Liver (tissue), 9 donors: ENCODE measurements around the gene DNAH7. TPM values are rescaled to one million over a fixed set of nuclear protein-coding genes. Genes with fewer than 3 reads are reported as not detected.

Source experiments
- DNase-seq: peaks from one replicate; pipeline ENCODE4 v3.0.0-alpha.2; 2017; ENCODE audit warnings: low spot score
- H3K27ac ChIP-seq, 2 donors: one replicate each; pipeline ENCODE4 v1.7.0; 2013; ENCODE audit warnings: inconsistent platforms in 2 of 2, low read length in 2 of 2, control low read depth in 1 of 2, low read depth in 1 of 2, mild to moderate bottlenecking in 1 of 2
- H3K27me3 ChIP-seq, 4 donors: one replicate each; pipeline versions ENCODE4 v1.6.1 to v1.7.0; 2013; ENCODE audit warnings: low read length in 3 of 4, inconsistent platforms in 1 of 4, mild to moderate bottlenecking in 1 of 4, moderate library complexity in 1 of 4; ENCODE audit not compliant: control insufficient read depth in 4 of 4, insufficient read depth in 4 of 4
- H3K36me3 ChIP-seq, 4 donors: one replicate each; pipeline versions ENCODE4 v1.6.1 to v1.7.0; 2013; ENCODE audit warnings: low read length in 3 of 4, mild to moderate bottlenecking in 3 of 4, low read depth in 1 of 4, moderate library complexity in 1 of 4; ENCODE audit not compliant: control insufficient read depth in 4 of 4, insufficient read depth in 3 of 4
- H3K4me1 ChIP-seq, 4 donors: one replicate each; pipeline versions ENCODE4 v1.6.1 to v1.7.0; 2013; ENCODE audit warnings: low read length in 3 of 4, mild to moderate bottlenecking in 3 of 4, moderate library complexity in 1 of 4; ENCODE audit not compliant: control insufficient read depth in 4 of 4, insufficient read depth in 4 of 4
- H3K4me3 ChIP-seq, 3 donors: one replicate each; pipeline versions ENCODE4 v1.6.1 to v1.7.0; 2013; ENCODE audit warnings: low read length in 3 of 3, control low read depth in 1 of 3, low read depth in 1 of 3, mild to moderate bottlenecking in 1 of 3
- H3K9ac ChIP-seq, 2 donors: one replicate each; pipeline ENCODE4 v1.7.0; 2013; ENCODE audit warnings: low read length in 2 of 2, mild to moderate bottlenecking in 2 of 2, moderate library complexity in 2 of 2, control low read depth in 1 of 2, low read depth in 1 of 2
- H3K9me3 ChIP-seq, 4 donors: one replicate each; pipeline versions ENCODE4 v1.6.1 to v1.7.0; 2013; ENCODE audit warnings: low read length in 3 of 4; ENCODE audit not compliant: control insufficient read depth in 4 of 4
- FOXA1 ChIP-seq: IDR thresholded peaks from 2 replicates; pipeline ENCODE4 v1.6.1; 2016; ENCODE audit warnings: antibody characterized with exemption
- FOXA2 ChIP-seq: IDR thresholded peaks from 2 replicates; pipeline ENCODE4 v1.6.1; 2016; ENCODE audit warnings: antibody characterized with exemption
- GABPA ChIP-seq, 2 donors: IDR thresholded peaks in 1 of 2; conservative IDR thresholded peaks in 1 of 2; 2 replicates each; pipeline ENCODE4 v1.6.1; 2016; ENCODE audit warnings: antibody characterized with exemption in 2 of 2, mild to moderate bottlenecking in 1 of 2, moderate library complexity in 1 of 2
- HNF4A ChIP-seq, 2 donors: conservative IDR thresholded peaks; 2 replicates each; pipeline ENCODE4 v1.6.1; 2016; ENCODE audit warnings: antibody characterized with exemption in 2 of 2, mild to moderate bottlenecking in 2 of 2
- HNF4G ChIP-seq: IDR thresholded peaks from 2 replicates; pipeline ENCODE4 v1.6.1; 2016; ENCODE audit warnings: antibody characterized with exemption
- JUND ChIP-seq, 2 donors: IDR thresholded peaks; 2 replicates each; pipeline ENCODE4 v1.6.1; 2016; ENCODE audit warnings: antibody characterized with exemption in 2 of 2
- MAX ChIP-seq: IDR thresholded peaks from 2 replicates; pipeline ENCODE4 v1.6.1; 2016; ENCODE audit warnings: antibody characterized with exemption
- NR2F2 ChIP-seq: IDR thresholded peaks from 2 replicates; pipeline ENCODE4 v1.6.1; 2016; ENCODE audit warnings: antibody characterized with exemption
- RAD21 ChIP-seq, 2 donors: IDR thresholded peaks; 2 replicates each; pipeline ENCODE4 v1.6.1; 2016; ENCODE audit warnings: antibody characterized with exemption in 2 of 2, mild to moderate bottlenecking in 2 of 2
- REST ChIP-seq: IDR thresholded peaks from 2 replicates; pipeline ENCODE4 v1.6.1; 2016; ENCODE audit warnings: antibody characterized with exemption, mild to moderate bottlenecking
- RXRA ChIP-seq, 2 donors: IDR thresholded peaks; 2 replicates each; pipeline ENCODE4 v1.6.1; 2017 to 2018; ENCODE audit warnings: antibody characterized with exemption in 2 of 2, mild to moderate bottlenecking in 1 of 2
- SP1 ChIP-seq: IDR thresholded peaks from 2 replicates; pipeline ENCODE4 v1.6.1; 2018; ENCODE audit warnings: antibody characterized with exemption, mild to moderate bottlenecking
- TAF1 ChIP-seq: conservative IDR thresholded peaks from 2 replicates; pipeline ENCODE4 v1.6.1; 2016; ENCODE audit warnings: antibody characterized with exemption, mild to moderate bottlenecking
- YY1 ChIP-seq: IDR thresholded peaks from 2 replicates; pipeline ENCODE4 v1.6.1; 2016; ENCODE audit warnings: antibody characterized with exemption, mild to moderate bottlenecking
- WGBS: extraction: QIAGEN DNeasy Blood & Tissue Kit; methylation state at CpG from one replicate; pipeline ENCODE4 v1.1.7; 2013; 5-methylcytosine and 5-hydroxymethylcytosine counted together
- polyA plus RNA-seq, 2 donors: library from polyadenylated mRNA; stranded (reverse) in 1 of 2; unstranded in 1 of 2; fragments of 200-250 nt in 1 of 2; fragments of >200 nt in 1 of 2; fragmentation: Nextera tagmentation in 1 of 2; extraction: Ambion mirVana in 1 of 2; gene quantifications; one replicate each; pipeline versions ENCODE4 v1.2.1 to v1.2.3, GENCODE V29; 2013 to 2015
- total RNA-seq, 2 donors: library from RNA; depleted of rRNA; stranded (reverse); fragments of >200 nt; gene quantifications; one replicate each; pipeline ENCODE4 v1.2.3, GENCODE V29; 2014
- TF ChIP-seq, protein P1 (sequence below): fragments of 150-350 bp; IDR thresholded peaks from 2 replicates; pipeline ENCODE4 v1.5.1; 2017; ENCODE audit warnings: improper control_type of control experiment, low read depth, low read length; ENCODE audit not compliant: missing input control
- TF ChIP-seq, protein P2 (sequence below): IDR thresholded peaks from 2 replicates; pipeline ENCODE4 v1.6.1; 2016; ENCODE audit warnings: antibody characterized with exemption
- TF ChIP-seq, protein P3 (sequence below): IDR thresholded peaks from 2 replicates; pipeline ENCODE4 v1.6.1; 2016; ENCODE audit warnings: antibody characterized with exemption
- donor health status: healthy.
- donor health status: healthy.
- donor health status: healthy.
- donor health status: healthy.
- donor health status: healthy.

DNAH7 gene
- total and polyA plus RNA-seq, 4 donors = under 0.01 to 0.50 (median 0.07) TPM

- Histone ChIP-seq H3K9me3 (no peaks in the 10 kb centered on the region), H3K27me3 (no peaks in the 10 kb centered on the region), H3K4me3 (no peak overlapping the region), H3K9ac (no peak overlapping the region), H3K4me1 (no peaks in the 10 kb centered on the region), H3K27ac (no peak overlapping the region), H3K36me3 (no peaks in the 10 kb centered on the region)
- 27% methylated on average over 2 of the region's 2 CpGs for WGBS
- TF ChIP-seq, protein P1, sequence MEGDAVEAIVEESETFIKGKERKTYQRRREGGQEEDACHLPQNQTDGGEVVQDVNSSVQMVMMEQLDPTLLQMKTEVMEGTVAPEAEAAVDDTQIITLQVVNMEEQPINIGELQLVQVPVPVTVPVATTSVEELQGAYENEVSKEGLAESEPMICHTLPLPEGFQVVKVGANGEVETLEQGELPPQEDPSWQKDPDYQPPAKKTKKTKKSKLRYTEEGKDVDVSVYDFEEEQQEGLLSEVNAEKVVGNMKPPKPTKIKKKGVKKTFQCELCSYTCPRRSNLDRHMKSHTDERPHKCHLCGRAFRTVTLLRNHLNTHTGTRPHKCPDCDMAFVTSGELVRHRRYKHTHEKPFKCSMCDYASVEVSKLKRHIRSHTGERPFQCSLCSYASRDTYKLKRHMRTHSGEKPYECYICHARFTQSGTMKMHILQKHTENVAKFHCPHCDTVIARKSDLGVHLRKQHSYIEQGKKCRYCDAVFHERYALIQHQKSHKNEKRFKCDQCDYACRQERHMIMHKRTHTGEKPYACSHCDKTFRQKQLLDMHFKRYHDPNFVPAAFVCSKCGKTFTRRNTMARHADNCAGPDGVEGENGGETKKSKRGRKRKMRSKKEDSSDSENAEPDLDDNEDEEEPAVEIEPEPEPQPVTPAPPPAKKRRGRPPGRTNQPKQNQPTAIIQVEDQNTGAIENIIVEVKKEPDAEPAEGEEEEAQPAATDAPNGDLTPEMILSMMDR = no peak
- TF ChIP-seq GABPA (IDR thresholded peaks at IDR 0.05 in 1 of 2, conservative IDR thresholded peaks at IDR 0.05 in 1 of 2) (no peak), NR2F2 (no peak), YY1 (no peak), MAX (no peak), TAF1 (no peak), FOXA1 (no peak), RXRA (IDR thresholded peaks at IDR 0.05) (no peak), FOXA2 (no peak), REST (no peak), HNF4G (no peak), JUND (IDR thresholded peaks at IDR 0.05) (no peak), RAD21 (IDR thresholded peaks at IDR 0.05) (no peak), HNF4A (conservative IDR thresholded peaks at IDR 0.05) (no peak), SP1 (no peak)
- TF ChIP-seq, protein P2, sequence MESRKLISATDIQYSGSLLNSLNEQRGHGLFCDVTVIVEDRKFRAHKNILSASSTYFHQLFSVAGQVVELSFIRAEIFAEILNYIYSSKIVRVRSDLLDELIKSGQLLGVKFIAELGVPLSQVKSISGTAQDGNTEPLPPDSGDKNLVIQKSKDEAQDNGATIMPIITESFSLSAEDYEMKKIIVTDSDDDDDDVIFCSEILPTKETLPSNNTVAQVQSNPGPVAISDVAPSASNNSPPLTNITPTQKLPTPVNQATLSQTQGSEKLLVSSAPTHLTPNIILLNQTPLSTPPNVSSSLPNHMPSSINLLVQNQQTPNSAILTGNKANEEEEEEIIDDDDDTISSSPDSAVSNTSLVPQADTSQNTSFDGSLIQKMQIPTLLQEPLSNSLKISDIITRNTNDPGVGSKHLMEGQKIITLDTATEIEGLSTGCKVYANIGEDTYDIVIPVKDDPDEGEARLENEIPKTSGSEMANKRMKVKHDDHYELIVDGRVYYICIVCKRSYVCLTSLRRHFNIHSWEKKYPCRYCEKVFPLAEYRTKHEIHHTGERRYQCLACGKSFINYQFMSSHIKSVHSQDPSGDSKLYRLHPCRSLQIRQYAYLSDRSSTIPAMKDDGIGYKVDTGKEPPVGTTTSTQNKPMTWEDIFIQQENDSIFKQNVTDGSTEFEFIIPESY = no peak
- TF ChIP-seq, protein P3, sequence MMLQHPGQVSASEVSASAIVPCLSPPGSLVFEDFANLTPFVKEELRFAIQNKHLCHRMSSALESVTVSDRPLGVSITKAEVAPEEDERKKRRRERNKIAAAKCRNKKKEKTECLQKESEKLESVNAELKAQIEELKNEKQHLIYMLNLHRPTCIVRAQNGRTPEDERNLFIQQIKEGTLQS = no peak
- no peak for DNase-seq
Observed at GRCh38 chr2:195984923-195985726, 83.5 kb downstream of the DNAH7 start.
